Activated T-helper 17 cell treated with anti-CD3 and anti-CD28 coated beads, Interleukin-2, amount 50 U/mL, for 72 hours (primary cell): ENCODE data around the gene SLC46A3. TPM values are rescaled to one million over a fixed set of nuclear protein-coding genes. Genes with fewer than 3 reads are reported as not detected.
"Not testable (repeated sequence)": the region's sequence is repeated elsewhere in the genome, so short reads cannot be mapped to it uniquely, and the experiment has no call there.

Source experiments
- ATAC-seq: fragments of 150-1000 bp; cut with Tn5 transposase; replicated peaks from 2 replicates; pipeline ENCODE4 v1.10.0; 2021; ENCODE audit warnings: mild to moderate bottlenecking, moderate library complexity
- H3K27ac Mint-ChIP-seq: one replicate; pipeline ENCODE4 v1.8.0; 2022; ENCODE audit warnings: mixed read lengths
- H3K27me3 Mint-ChIP-seq: one replicate; pipeline ENCODE4 v1.8.0; 2022; ENCODE audit warnings: mixed read lengths
- H3K36me3 Mint-ChIP-seq: one replicate; pipeline ENCODE4 v1.8.0; 2022; ENCODE audit warnings: low read depth, mild to moderate bottlenecking, mixed read lengths
- H3K4me1 Mint-ChIP-seq: one replicate; pipeline ENCODE4 v1.8.0; 2022; ENCODE audit warnings: mixed read lengths
- H3K4me3 Mint-ChIP-seq: one replicate; pipeline ENCODE4 v1.8.0; 2022; ENCODE audit warnings: mild to moderate bottlenecking, mixed read lengths
- H3K9me3 Mint-ChIP-seq: one replicate; pipeline ENCODE4 v1.8.0; 2022; ENCODE audit warnings: mixed read lengths
- total RNA-seq, 2 donors: library from RNA; stranded (reverse); gene quantifications; one replicate each; pipeline ENCODE4 v1.2.3, GENCODE V29; 2022

Gene SLC46A3
- total RNA-seq, 2 donors from 2014 or later: 2.4 to 3.2 TPM

GRCh38 chr13:28743499-28744083 lies 24.8 kb upstream of the SLC46A3 start:
- Mint-ChIP-seq H3K36me3 (no peaks in the 10 kb centered on the region), H3K27ac (no peak overlapping the region), H3K27me3 (no peaks in the 10 kb centered on the region), H3K4me3 (no peak overlapping the region), H3K4me1 (no peaks in the 10 kb centered on the region), H3K9me3 (no peaks in the 10 kb centered on the region)
- ATAC-seq: no peak

GRCh38 chr13:28743020-28743419 lies 24.2 kb upstream of the SLC46A3 start:
- Mint-ChIP-seq H3K9me3 (no peaks in the 10 kb centered on the region), H3K4me3 (no peak overlapping the region), H3K27ac (no peak overlapping the region), H3K36me3 (no peaks in the 10 kb centered on the region), H3K4me1 (no peaks in the 10 kb centered on the region), H3K27me3 (no peaks in the 10 kb centered on the region)
- ATAC-seq: no peak

GRCh38 chr13:28742445-28742844 lies 23.7 kb upstream of the SLC46A3 start:
- not testable (repeated sequence) for H3K36me3 Mint-ChIP-seq, H3K27ac Mint-ChIP-seq, H3K27me3 Mint-ChIP-seq, H3K9me3 Mint-ChIP-seq, ATAC-seq, H3K4me1 Mint-ChIP-seq, H3K4me3 Mint-ChIP-seq

GRCh38 chr13:28741084-28741491 lies 22.3 kb upstream of the SLC46A3 start:
- no peaks in the 10 kb centered on the region for H3K27me3 Mint-ChIP-seq
- no peaks in the 10 kb centered on the region for H3K36me3 Mint-ChIP-seq
- no peak for ATAC-seq
- H3K4me3 Mint-ChIP-seq: no peak overlapping the region
- no peaks in the 10 kb centered on the region for H3K4me1 Mint-ChIP-seq
- H3K27ac Mint-ChIP-seq: peak overlapping the region; percentile 29
- no peaks in the 10 kb centered on the region for H3K9me3 Mint-ChIP-seq

GRCh38 chr13:28739376-28739775 lies 20.6 kb upstream of the SLC46A3 start:
- no peak for ATAC-seq
- Mint-ChIP-seq H3K36me3 (no peaks in the 10 kb centered on the region), H3K4me1 (no peaks in the 10 kb centered on the region), H3K27ac (no peak overlapping the region), H3K9me3 (no peaks in the 10 kb centered on the region), H3K27me3 (no peaks in the 10 kb centered on the region), H3K4me3 (no peak overlapping the region)

- no peaks in the 10 kb centered on the region for H3K36me3 Mint-ChIP-seq
- H3K4me3 Mint-ChIP-seq: no peak overlapping the region
- no peak overlapping the region for H3K27ac Mint-ChIP-seq
- no peaks in the 10 kb centered on the region for H3K4me1 Mint-ChIP-seq
- no peaks in the 10 kb centered on the region for H3K9me3 Mint-ChIP-seq
- peaks cover 4% of the 10 kb centered on the region for H3K27me3 Mint-ChIP-seq
- no peak for ATAC-seq
These were observed 16.8 kb upstream of the SLC46A3 start for GRCh38 chr13:28735481-28736029.

- ATAC-seq: no peak
- no peaks in the 10 kb centered on the region for H3K4me1 Mint-ChIP-seq
- H3K4me3 Mint-ChIP-seq: no peak overlapping the region
- H3K36me3 Mint-ChIP-seq: no peaks in the 10 kb centered on the region
- H3K9me3 Mint-ChIP-seq: no peaks in the 10 kb centered on the region
- peaks cover 6% of the 10 kb centered on the region for H3K27me3 Mint-ChIP-seq
- no peak overlapping the region for H3K27ac Mint-ChIP-seq
These were observed 16.1 kb upstream of the SLC46A3 start for GRCh38 chr13:28734906-28735305.

GRCh38 chr13:28730762-28731161 lies 12.0 kb upstream of the SLC46A3 start:
- Mint-ChIP-seq H3K4me3 (no peak overlapping the region), H3K4me1 (no peaks in the 10 kb centered on the region)
- ATAC-seq: no peak

GRCh38 chr13:28729541-28729940 lies 10.8 kb upstream of the SLC46A3 start:
- Mint-ChIP-seq H3K9me3 (no peaks in the 10 kb centered on the region), H3K4me3 (no peak overlapping the region), H3K36me3 (no peaks in the 10 kb centered on the region), H3K27me3 (peaks cover 22% of the 10 kb centered on the region), H3K27ac (no peak overlapping the region), H3K4me1 (no peaks in the 10 kb centered on the region)
- no peak for ATAC-seq

More at GRCh38 chr13:28730762-28731161, 12.0 kb upstream of the SLC46A3 start:
- no peaks in the 10 kb centered on the region for H3K36me3 Mint-ChIP-seq
- H3K9me3 Mint-ChIP-seq: no peaks in the 10 kb centered on the region
- no peak overlapping the region for H3K27ac Mint-ChIP-seq
- H3K27me3 Mint-ChIP-seq: peaks cover 21% of the 10 kb centered on the region

GRCh38 chr13:28728642-28729041 lies 9.9 kb upstream of the SLC46A3 start:
- no peak overlapping the region for H3K27ac Mint-ChIP-seq
- H3K36me3 Mint-ChIP-seq: no peaks in the 10 kb centered on the region
- no peaks in the 10 kb centered on the region for H3K9me3 Mint-ChIP-seq
- ATAC-seq: no peak
- H3K4me1 Mint-ChIP-seq: no peaks in the 10 kb centered on the region
- no peak overlapping the region for H3K4me3 Mint-ChIP-seq
- H3K27me3 Mint-ChIP-seq: peaks cover 22% of the 10 kb centered on the region

GRCh38 chr13:28725046-28725610 lies 6.4 kb upstream of the SLC46A3 start:
- no peak for ATAC-seq
- no peak overlapping the region for H3K4me3 Mint-ChIP-seq
- H3K36me3 Mint-ChIP-seq: no peaks in the 10 kb centered on the region
- no peaks in the 10 kb centered on the region for H3K9me3 Mint-ChIP-seq
- H3K27ac Mint-ChIP-seq: no peak overlapping the region
- H3K27me3 Mint-ChIP-seq: peaks cover 16% of the 10 kb centered on the region
- no peaks in the 10 kb centered on the region for H3K4me1 Mint-ChIP-seq

GRCh38 chr13:28723806-28724205 lies 5.0 kb upstream of the SLC46A3 start:
- ATAC-seq: no peak
- no peak overlapping the region for H3K4me3 Mint-ChIP-seq
- H3K27me3 Mint-ChIP-seq: peaks cover 16% of the 10 kb centered on the region
- peaks cover 8% of the 10 kb centered on the region for H3K4me1 Mint-ChIP-seq
- H3K9me3 Mint-ChIP-seq: no peaks in the 10 kb centered on the region
- H3K36me3 Mint-ChIP-seq: no peaks in the 10 kb centered on the region
- no peak overlapping the region for H3K27ac Mint-ChIP-seq

- Mint-ChIP-seq H3K27ac (peak overlapping the region; percentile 94), H3K9me3 (no peaks in the 10 kb centered on the region), H3K36me3 (no peaks in the 10 kb centered on the region), H3K4me1 (peaks cover 19% of the 10 kb centered on the region), H3K27me3 (no peaks in the 10 kb centered on the region), H3K4me3 (peak overlapping the region; percentile 95)
- no peak for ATAC-seq
These were observed 671 bp upstream of the SLC46A3 start for GRCh38 chr13:28719227-28720055.

- H3K27me3 Mint-ChIP-seq: no peaks in the 10 kb centered on the region
- H3K4me3 Mint-ChIP-seq: peak overlapping the region; percentile 95
- peak overlapping the region; percentile 94 for H3K27ac Mint-ChIP-seq
- no peak for ATAC-seq
- no peaks in the 10 kb centered on the region for H3K36me3 Mint-ChIP-seq
- peaks cover 19% of the 10 kb centered on the region for H3K4me1 Mint-ChIP-seq
- no peaks in the 10 kb centered on the region for H3K9me3 Mint-ChIP-seq
These were observed 601 bp downstream of the SLC46A3 start for GRCh38 chr13:28718196-28718542.

GRCh38 chr13:28717170-28717569 lies 1.6 kb downstream of the SLC46A3 start:
- Mint-ChIP-seq H3K27me3 (no peaks in the 10 kb centered on the region), H3K36me3 (no peaks in the 10 kb centered on the region)

More at GRCh38 chr13:28717170-28717569, 1.6 kb downstream of the SLC46A3 start:
- no peak for ATAC-seq
- Mint-ChIP-seq H3K27ac (peak overlapping the region; percentile 94), H3K4me1 (peaks cover 19% of the 10 kb centered on the region), H3K4me3 (peak overlapping the region; percentile 95), H3K9me3 (no peaks in the 10 kb centered on the region)
